ENCODE data around the gene SLC35B3.

SLC35B3 gene

DNA sequence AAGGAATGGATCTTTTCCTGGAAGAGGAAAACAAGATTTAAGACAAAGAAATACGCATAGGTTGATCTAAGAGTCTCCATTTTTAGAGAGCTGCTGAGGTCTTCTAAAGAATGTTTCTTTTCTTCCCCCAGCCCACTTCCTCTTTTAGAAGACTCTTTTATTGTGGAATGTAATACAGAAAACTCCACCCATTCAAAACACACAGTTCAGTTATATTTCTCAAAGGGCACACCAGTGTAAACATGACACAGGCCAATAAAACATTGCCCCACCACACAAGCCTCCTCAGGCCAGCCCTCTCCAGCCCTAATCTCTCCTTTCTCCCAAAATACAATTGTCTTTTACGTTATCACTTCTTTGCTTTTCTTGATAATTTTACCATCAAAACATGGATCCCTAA, 42.8 kb downstream of the SLC35B3 start:
- H3K4me3 ChIP-seq (ENCODE audit: control insufficient read depth, low read depth, low read length) = no peak overlapping the region
- DNase-seq (ENCODE audit: low read depth) = no peak
- TF ChIP-seq, protein P1, sequence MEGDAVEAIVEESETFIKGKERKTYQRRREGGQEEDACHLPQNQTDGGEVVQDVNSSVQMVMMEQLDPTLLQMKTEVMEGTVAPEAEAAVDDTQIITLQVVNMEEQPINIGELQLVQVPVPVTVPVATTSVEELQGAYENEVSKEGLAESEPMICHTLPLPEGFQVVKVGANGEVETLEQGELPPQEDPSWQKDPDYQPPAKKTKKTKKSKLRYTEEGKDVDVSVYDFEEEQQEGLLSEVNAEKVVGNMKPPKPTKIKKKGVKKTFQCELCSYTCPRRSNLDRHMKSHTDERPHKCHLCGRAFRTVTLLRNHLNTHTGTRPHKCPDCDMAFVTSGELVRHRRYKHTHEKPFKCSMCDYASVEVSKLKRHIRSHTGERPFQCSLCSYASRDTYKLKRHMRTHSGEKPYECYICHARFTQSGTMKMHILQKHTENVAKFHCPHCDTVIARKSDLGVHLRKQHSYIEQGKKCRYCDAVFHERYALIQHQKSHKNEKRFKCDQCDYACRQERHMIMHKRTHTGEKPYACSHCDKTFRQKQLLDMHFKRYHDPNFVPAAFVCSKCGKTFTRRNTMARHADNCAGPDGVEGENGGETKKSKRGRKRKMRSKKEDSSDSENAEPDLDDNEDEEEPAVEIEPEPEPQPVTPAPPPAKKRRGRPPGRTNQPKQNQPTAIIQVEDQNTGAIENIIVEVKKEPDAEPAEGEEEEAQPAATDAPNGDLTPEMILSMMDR (conservative IDR thresholded peaks at IDR 0.05; ENCODE audit: control insufficient read depth, insufficient read depth, low read depth, low read length) = no peak

DNA sequence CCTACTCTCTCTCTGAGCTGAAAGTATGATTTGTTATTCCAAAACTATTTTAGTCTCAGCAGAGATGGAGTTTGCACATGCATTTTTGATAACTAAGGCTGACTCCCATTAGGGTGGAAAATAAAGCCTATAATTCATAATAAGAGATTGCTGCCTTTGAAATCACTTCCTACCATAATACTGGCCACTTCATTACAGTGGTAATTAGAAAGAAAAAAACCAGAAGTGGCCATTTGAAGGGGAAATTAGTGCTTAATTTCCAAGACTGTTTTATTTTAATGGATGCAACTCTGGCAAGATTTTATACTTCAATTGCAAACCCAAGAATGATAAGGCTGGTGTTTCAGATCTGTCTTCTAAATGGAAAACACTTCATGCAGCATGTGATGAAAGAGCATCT, 43.4 kb downstream of the SLC35B3 start:
- TF ChIP-seq, protein P1 (conservative IDR thresholded peaks at IDR 0.05; ENCODE audit: control insufficient read depth, insufficient read depth, low read depth, low read length) = no peak
- no peak for DNase-seq (ENCODE audit: low read depth)
- H3K4me3 ChIP-seq (ENCODE audit: control insufficient read depth, low read depth, low read length) = no peak overlapping the region

DNA sequence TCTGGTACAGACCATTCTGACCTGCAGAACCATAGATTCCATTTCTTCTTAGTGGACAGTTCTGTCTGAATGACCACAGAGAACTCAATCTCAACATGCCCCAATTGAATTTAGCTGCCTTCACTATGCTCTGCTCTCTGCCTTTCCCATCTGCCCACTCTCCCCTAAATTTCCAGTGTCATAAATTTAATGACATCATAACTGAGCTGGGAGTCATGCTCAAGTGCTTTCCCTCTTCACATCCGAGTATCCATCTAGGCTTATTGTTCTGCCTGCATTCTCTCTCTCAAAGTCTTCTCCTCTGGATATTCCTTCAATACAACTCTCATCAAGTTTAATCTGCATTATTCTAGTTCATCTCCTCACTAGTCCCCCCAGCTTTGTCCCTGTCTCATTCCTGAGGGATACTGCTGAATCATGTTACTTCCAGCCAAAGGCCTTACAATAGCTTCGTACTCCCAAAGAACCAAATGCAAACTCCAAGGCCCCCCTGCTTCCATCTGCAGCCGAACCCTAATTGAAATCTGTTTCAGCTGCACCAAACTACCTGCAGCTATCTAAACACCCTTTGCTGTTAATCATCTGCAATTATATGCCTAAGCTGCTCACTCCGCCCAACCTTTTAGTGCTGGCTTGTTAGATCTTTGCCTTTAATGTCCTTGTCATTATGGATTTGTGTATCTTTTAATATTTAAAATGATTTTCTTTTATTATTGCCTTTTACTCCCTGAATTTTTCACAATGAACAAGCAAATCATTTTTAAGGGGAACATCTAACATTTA, 46.1 kb downstream of the SLC35B3 start:
- H3K4me3 ChIP-seq (ENCODE audit: control insufficient read depth, low read depth, low read length) = no peak overlapping the region
- TF ChIP-seq, protein P1 (conservative IDR thresholded peaks at IDR 0.05; ENCODE audit: control insufficient read depth, insufficient read depth, low read depth, low read length) = no peak
- DNase-seq (ENCODE audit: low read depth) = no peak

DNA sequence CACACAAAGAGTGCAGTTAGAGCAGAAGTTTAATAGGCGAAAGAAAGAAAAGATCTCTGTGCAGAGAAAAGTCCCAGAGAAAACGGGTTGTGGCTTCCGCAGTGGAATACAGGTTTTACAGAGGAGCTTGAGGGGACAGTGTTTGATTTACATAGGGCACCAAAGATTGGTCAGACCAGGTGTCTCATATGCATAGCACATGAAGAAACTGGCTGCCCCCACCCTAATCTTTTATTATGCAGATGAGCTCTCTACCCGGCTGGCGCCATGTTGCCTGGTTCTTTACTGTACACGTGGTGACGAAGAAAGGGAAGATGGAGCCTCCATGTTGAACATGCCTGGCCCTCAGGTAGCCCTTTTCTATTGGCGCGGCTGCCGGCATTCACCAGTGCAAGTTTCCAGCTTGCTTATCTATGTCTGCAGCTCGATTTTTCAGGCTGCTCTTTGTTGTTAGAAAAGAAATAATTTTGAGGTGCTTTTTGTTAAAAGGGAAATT, 47.4 kb downstream of the SLC35B3 start:
- DNase-seq (ENCODE audit: low read depth) = no peak
- TF ChIP-seq, protein P1 (conservative IDR thresholded peaks at IDR 0.05; ENCODE audit: control insufficient read depth, insufficient read depth, low read depth, low read length) = no peak
- H3K4me3 ChIP-seq (ENCODE audit: control insufficient read depth, low read depth, low read length) = no peak overlapping the region

DNA sequence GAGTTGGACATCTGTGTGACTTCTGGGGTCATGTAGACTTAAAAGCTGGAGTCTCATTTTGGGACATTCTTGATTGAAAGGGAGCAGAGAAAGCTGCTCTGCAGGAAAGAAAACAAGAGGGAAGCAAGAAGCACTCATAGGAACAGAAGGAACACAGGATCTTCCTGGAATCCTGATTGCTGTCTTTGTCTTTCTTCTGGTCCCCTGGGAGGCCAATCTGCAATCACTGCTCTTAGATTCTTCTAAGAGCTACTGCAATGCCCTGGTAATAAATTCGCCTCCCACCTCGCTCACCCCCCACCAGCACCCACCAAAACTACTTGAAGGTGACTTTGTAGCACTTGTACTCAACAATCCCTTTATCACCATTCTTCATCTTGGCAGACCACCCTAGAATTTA, 51.8 kb downstream of the SLC35B3 start:
- DNase-seq (ENCODE audit: low read depth) = no peak
- TF ChIP-seq, protein P1 (conservative IDR thresholded peaks at IDR 0.05; ENCODE audit: control insufficient read depth, insufficient read depth, low read depth, low read length) = no peak
- H3K4me3 ChIP-seq (ENCODE audit: control insufficient read depth, low read depth, low read length) = no peak overlapping the region

DNA sequence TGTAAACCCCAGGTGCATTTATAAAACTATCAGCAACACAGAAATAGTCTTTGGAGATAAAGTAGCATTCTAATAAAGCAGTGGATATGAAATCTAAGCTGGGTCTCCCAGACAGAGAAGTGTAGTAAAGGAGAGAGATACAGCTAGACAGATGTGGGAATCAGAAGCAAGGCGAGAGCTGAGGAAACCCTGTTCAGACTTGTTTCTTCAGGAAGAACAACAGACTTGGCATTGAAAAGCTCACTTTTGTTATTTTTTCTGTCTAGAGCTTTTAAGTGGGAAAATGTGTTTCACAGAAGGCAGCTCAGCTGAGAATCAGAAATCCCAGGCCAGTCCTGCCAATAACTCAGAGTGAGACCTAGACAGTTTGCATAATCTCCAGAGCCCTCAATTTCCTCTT, 52.9 kb downstream of the SLC35B3 start:
- TF ChIP-seq, protein P1 (conservative IDR thresholded peaks at IDR 0.05; ENCODE audit: control insufficient read depth, insufficient read depth, low read depth, low read length) = no peak
- DNase-seq (ENCODE audit: low read depth) = no peak
- no peak overlapping the region for H3K4me3 ChIP-seq (ENCODE audit: control insufficient read depth, low read depth, low read length)

Data from fibroblast of mammary gland (primary cell).